BE2C (cell line): ENCODE data around the gene AUTS2.
A peak's percentile ranks its signal among the peaks of the same experiment; 100 is the strongest.

ENCODE experiments used
- DNase-seq: peaks from one replicate; pipeline ENCODE4 v3.0.0-alpha.2; 2020
- H3K27me3 ChIP-seq: fragments of 250-450 bp; sonication (Bioruptor Pico); 2 replicates; pipeline ENCODE4 v1.5.1; 2020; ENCODE audit warnings: mild to moderate bottlenecking
- H3K36me3 ChIP-seq: fragments of 250-450 bp; sonication (Bioruptor Pico); 2 replicates; pipeline ENCODE4 v1.5.1; 2020; ENCODE audit warnings: mild to moderate bottlenecking
- H3K4me1 ChIP-seq: fragments of 250-450 bp; sonication (Bioruptor Pico); 2 replicates; pipeline ENCODE4 v1.5.1; 2020
- H3K4me3 ChIP-seq: 2 replicates; pipeline ENCODE4 v1.5.1; 2011; ENCODE audit warnings: low read depth, low read length
- H3K9me3 ChIP-seq: fragments of 250-450 bp; sonication (Bioruptor Pico); 2 replicates; pipeline ENCODE4 v1.5.1; 2020
- CTCF ChIP-seq: IDR thresholded peaks from 2 replicates; pipeline ENCODE4 v1.5.1; 2012; ENCODE audit warnings: mild to moderate bottlenecking, low read depth, low read length

Gene AUTS2

DNA sequence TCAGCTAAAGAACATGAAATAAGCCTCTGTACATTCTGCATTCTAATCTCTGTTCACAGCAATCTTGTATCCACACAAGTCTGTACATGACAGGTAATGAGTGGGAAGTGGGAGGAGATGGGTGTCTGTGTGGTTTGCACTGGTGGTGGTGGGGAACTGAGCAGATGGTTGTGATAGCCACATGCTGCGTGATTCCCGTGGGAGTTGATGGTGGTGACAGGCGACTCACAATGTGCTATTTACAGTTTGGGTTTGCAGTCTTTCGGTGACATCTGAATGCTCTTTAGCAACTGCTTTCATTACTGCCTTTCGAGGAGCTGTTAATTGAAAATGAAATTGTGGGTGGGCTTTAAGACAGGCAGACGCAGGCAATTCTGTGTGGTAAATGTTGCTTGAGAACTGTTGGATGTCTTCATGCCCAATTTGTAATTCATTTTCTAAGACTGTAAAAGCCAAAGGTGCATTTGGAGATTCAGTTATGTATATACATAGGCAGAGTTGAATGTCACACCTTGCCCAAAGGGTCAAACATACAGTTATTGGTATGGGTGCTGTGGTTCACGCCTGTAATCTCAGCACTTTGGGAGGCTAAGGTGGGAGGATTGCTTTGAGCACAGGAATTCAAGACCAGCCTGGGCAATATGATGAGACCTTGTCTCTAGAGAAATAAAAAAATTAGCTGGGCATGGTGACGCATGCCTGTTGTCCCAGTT is 308.2 kb downstream of the AUTS2 start:
- DNase-seq, result peak; percentile 54
- TF ChIP-seq CTCF, result no peak
- H3K4me1 ChIP-seq, result peaks cover 4% of the 10 kb centered on the region; the same call in 1 of the 2 replicates

GRCh38 chr7:69907720-69908119 is 309.4 kb downstream of the AUTS2 start:
- Histone ChIP-seq H3K36me3 (no peaks in the 10 kb centered on the region), H3K9me3 (no peaks in the 10 kb centered on the region), H3K4me1 (peaks cover 4% of the 10 kb centered on the region; the same call in 1 of the 2 replicates), H3K27me3 (no peaks in the 10 kb centered on the region), H3K4me3 (no peak overlapping the region)
- DNase-seq, result no peak
- TF ChIP-seq CTCF, result no peak

More for the DNA sequence above, 308.2 kb downstream of the AUTS2 start:
- Histone ChIP-seq H3K4me3 (no peak overlapping the region), H3K9me3 (no peaks in the 10 kb centered on the region), H3K36me3 (no peaks in the 10 kb centered on the region), H3K27me3 (no peaks in the 10 kb centered on the region)

DNA sequence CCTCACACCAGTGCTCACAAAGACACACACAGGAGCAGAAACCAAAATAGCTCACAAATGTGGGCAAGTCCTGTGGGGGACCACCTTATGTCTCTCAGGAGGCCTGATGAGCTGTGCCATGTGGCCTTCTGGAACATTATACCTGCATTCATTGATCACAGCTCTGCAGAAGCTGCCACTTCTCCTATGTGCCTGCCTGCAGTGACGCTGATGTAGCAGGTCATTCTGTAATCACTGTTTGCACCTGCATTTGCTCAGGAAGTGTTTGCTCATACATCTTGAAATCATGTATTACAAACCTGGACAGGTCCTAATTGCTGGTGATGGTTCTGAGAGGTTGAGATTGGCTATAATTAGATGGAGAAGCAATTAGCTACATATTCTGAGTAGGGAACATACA is 310.2 kb downstream of the AUTS2 start:
- DNase-seq, result no peak
- H3K4me1 ChIP-seq, result peaks cover 4% of the 10 kb centered on the region; the same call in 1 of the 2 replicates
- no peaks in the 10 kb centered on the region for H3K9me3 ChIP-seq
- no peak for TF ChIP-seq CTCF
- no peaks in the 10 kb centered on the region for H3K27me3 ChIP-seq
- H3K4me3 ChIP-seq, result no peak overlapping the region
- H3K36me3 ChIP-seq, result no peaks in the 10 kb centered on the region

GRCh38 chr7:69910150-69910549 is 311.9 kb downstream of the AUTS2 start:
- Histone ChIP-seq H3K4me3 (no peak overlapping the region), H3K36me3 (no peaks in the 10 kb centered on the region), H3K4me1 (peaks cover 4% of the 10 kb centered on the region; the same call in 1 of the 2 replicates), H3K27me3 (no peaks in the 10 kb centered on the region), H3K9me3 (no peaks in the 10 kb centered on the region)
- no peak for TF ChIP-seq CTCF
- DNase-seq, result no peak

DNA sequence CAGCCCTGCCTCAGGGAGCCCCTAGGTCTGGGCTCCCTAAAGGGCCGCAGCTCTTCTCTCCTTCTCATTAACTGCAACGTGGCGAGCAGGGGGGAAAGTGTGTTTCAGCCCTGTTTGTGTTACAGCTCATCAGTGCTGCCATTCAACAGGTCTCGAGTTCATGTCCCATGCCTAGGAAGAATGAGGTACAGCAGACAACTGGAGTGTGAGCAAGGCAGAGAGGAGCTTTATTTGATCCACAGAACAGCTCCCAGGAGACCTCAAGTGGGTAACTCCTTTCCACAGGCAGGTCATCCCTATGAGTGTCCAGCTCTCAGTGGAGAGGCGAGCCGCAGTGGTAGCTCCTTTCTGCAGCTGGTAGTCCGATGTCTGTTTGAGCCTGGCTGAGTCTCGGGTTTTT is 313.1 kb downstream of the AUTS2 start:
- no peak for DNase-seq
- H3K36me3 ChIP-seq, result no peaks in the 10 kb centered on the region

More for the DNA sequence above, 313.1 kb downstream of the AUTS2 start:
- Histone ChIP-seq H3K9me3 (no peaks in the 10 kb centered on the region), H3K27me3 (no peaks in the 10 kb centered on the region), H3K4me1 (peaks cover under 1% of the 10 kb centered on the region; the same call in 1 of the 2 replicates), H3K4me3 (no peak overlapping the region)
- TF ChIP-seq CTCF, result no peak
